ENCODE measurements around the gene OBSCN. TPM values are rescaled to one million over a fixed set of nuclear protein-coding genes. Genes with fewer than 3 reads are reported as not detected.

The OBSCN gene
- total RNA-seq, 1 experiment from 2014 or later = 33.3 TPM

- Histone ChIP-seq H3K9me3 (ENCODE audit: control insufficient read depth, low read depth, low read length) (no peaks in the 10 kb centered on the region), H2BK20ac (ENCODE audit: low read depth, low read length, poor library complexity, severe bottlenecking) (no peak overlapping the region), H3K27me3 (ENCODE audit: insufficient read depth, low read length) (no peaks in the 10 kb centered on the region), H3K27ac (ENCODE audit: insufficient read length, low read depth, low read length) (no peak overlapping the region), H2BK5ac (ENCODE audit: insufficient read length, low read length) (no peak overlapping the region), H3T11ph (ENCODE audit: low read length) (no peak overlapping the region), H3K18ac (ENCODE audit: insufficient read length, low read depth, low read length) (no peak overlapping the region), H2BK12ac (ENCODE audit: insufficient read length, low read depth, low read length) (no peak overlapping the region), H3K9ac (ENCODE audit: extremely low read depth, insufficient read length, low read length) (no peak overlapping the region), H2BK15ac (ENCODE audit: low read depth, low read length) (no peak overlapping the region), H2AK5ac (ENCODE audit: insufficient read length, low read length) (no peak overlapping the region), H4K8ac (replicated peaks; ENCODE audit: insufficient read length, low read depth, low read length) (no peak overlapping the region), H2AFZ (ENCODE audit: low read length) (no peak overlapping the region), H3K79me2 (ENCODE audit: insufficient read depth, low read length) (no peaks in the 10 kb centered on the region), H3K4me1 (ENCODE audit: insufficient read depth, low read length) (no peaks in the 10 kb centered on the region), H3K4ac (ENCODE audit: low read depth, low read length) (no peak overlapping the region), H3K56ac (ENCODE audit: insufficient read length, low read depth, low read length) (no peak overlapping the region), H3K23ac (ENCODE audit: insufficient read length, low read depth, low read length) (no peak overlapping the region), H3K23me2 (ENCODE audit: insufficient read length, low read depth, low read length, poor library complexity, severe bottlenecking) (peaks cover 6% of the 10 kb centered on the region), H4K91ac (ENCODE audit: insufficient read length, low read depth, low read length) (no peak overlapping the region), H4K5ac (ENCODE audit: insufficient read length, low read depth, low read length) (no peak overlapping the region), H3K79me1 (ENCODE audit: insufficient read depth, low read depth, low read length, poor library complexity, severe bottlenecking) (no peaks in the 10 kb centered on the region), H3K4me2 (ENCODE audit: insufficient read depth, insufficient read length, low read length) (no peak overlapping the region), H2BK120ac (ENCODE audit: low read depth, low read length, poor library complexity, severe bottlenecking) (no peak overlapping the region), H4K20me1 (ENCODE audit: control insufficient read depth, insufficient read depth, insufficient read length) (no peaks in the 10 kb centered on the region), H3K14ac (ENCODE audit: insufficient read depth, low read length) (no peak overlapping the region)
- no peaks in the 10 kb centered on the region for H3K9me3 Mint-ChIP-seq
- peaks cover 2 to 13% of the 10 kb centered on the region in 2 experiments; a peak in 3 of 4 replicates for H3K4me1 Mint-ChIP-seq
- peaks cover 8% of the 10 kb centered on the region for H3K27me3 Mint-ChIP-seq (ENCODE audit: low read depth)
- peak; percentile 22 for DNase-seq
- 0 out of 5 replicates have a peak overlapping the region, but pooled peaks of 1 of the 2 experiments have one; percentile 8 for H3K4me3 Mint-ChIP-seq
- no peak for TF ChIP-seq CTCF (conservative IDR thresholded peaks at IDR 0.05)
- WGBS (ENCODE audit: extremely low coverage, insufficient read length, low lambda C conversion rate) = no CpG with 5 or more reads among the region's 7 CpGs
- peak overlapping the region in 1 of 3 experiments; percentile 53; a peak in 1 of 7 replicates for H3K27ac Mint-ChIP-seq
- peaks cover 3 to 5% (median 4%) of the 10 kb centered on the region in 3 experiments; a peak in 4 of 7 replicates for H3K36me3 Mint-ChIP-seq (ENCODE audit: insufficient read depth in 1 of 3, low read depth in 3 of 3)
Measured at GRCh38 chr1:228272331-228272791, 64.5 kb downstream of the OBSCN start.

All from H9 (cell line).